Suprapubic skin (tissue), 4 donors: ENCODE measurements around the gene TOMM40. TPM values are rescaled to one million over a fixed set of nuclear protein-coding genes. Genes with fewer than 3 reads are reported as not detected.

Source experiments
- total RNA-seq, 4 donors: library from RNA; depleted of rRNA; stranded (reverse); fragments of >200 nt; gene quantifications; one replicate each; pipeline ENCODE4 v1.1.0, GENCODE V29; 2016

The TOMM40 gene
- total RNA-seq, 4 donors from 2014 or later = 32.7 to 51.9 (median 47.1) TPM

Other genes with a start within 250 kb of the TOMM40 start
- gene PVR, start 247.3 kb upstream of the TOMM40 start, total RNA-seq = 10 to 100 TPM; 14.0 to 24.6 (median 15.5) TPM
- gene CEACAM19, start 219.8 kb upstream of the TOMM40 start, total RNA-seq = 10 to 100 TPM in 1 of 4 donors, 1 to 10 TPM in 3; 5.7 to 11.7 (median 8.4) TPM
- not detected for gene CEACAM16, start 192.1 kb upstream of the TOMM40 start, total RNA-seq
- gene BCL3, start 142.5 kb upstream of the TOMM40 start, total RNA-seq = 10 to 100 TPM; 13.9 to 29.1 (median 17.9) TPM
- gene CBLC, start 113.4 kb upstream of the TOMM40 start, total RNA-seq = 10 to 100 TPM; 60.4 to 94.4 (median 65.7) TPM
- gene BCAM, start 82.2 kb upstream of the TOMM40 start, total RNA-seq = 10 to 100 TPM; 27.4 to 67.5 (median 50.8) TPM
- gene NECTIN2, start 45.0 kb upstream of the TOMM40 start, total RNA-seq = 10 to 100 TPM; 56.2 to 78.2 (median 67.5) TPM
- gene APOE, start 14.5 kb downstream of the TOMM40 start, total RNA-seq = 100 to 1,000 TPM; 418 to 859 (median 594) TPM
- 10 to 100 TPM; 38.6 to 58.3 (median 47.7) TPM for gene APOC1, start 23.4 kb downstream of the TOMM40 start, total RNA-seq
- gene APOC4, start 51.0 kb downstream of the TOMM40 start, total RNA-seq = not detected
- gene APOC2, start 54.8 kb downstream of the TOMM40 start, total RNA-seq = 1 to 10 TPM in 2 of 4 donors, not detected in 2; 2.7 to 9.7 TPM
- gene CLPTM1, start 64.1 kb downstream of the TOMM40 start, total RNA-seq = 100 to 1,000 TPM in 2 of 4 donors, 10 to 100 TPM in 2; 86.2 to 137 (median 97.5) TPM
- 10 to 100 TPM in 2 of 4 donors, 1 to 10 TPM in 2; 1.4 to 16.5 (median 10.6) TPM for gene RELB, start 110.2 kb downstream of the TOMM40 start, total RNA-seq
- gene CLASRP, start 147.8 kb downstream of the TOMM40 start, total RNA-seq = 100 to 1,000 TPM in 1 of 4 donors, 10 to 100 TPM in 3; 55.3 to 135 (median 84.3) TPM
- gene ZNF296, start 185.2 kb downstream of the TOMM40 start, total RNA-seq = 1 to 10 TPM; 4.3 to 5.8 (median 4.9) TPM
- 10 to 100 TPM; 18.8 to 29.8 (median 20.5) TPM for gene GEMIN7, start 188.0 kb downstream of the TOMM40 start, total RNA-seq
- 10 to 100 TPM; 24.6 to 43.1 (median 33.5) TPM for gene PPP1R37, start 201.9 kb downstream of the TOMM40 start, total RNA-seq